HCT116 (cell line): ENCODE data around the gene MRPS2.

Source experiments
- ATF3 ChIP-seq: IDR thresholded peaks from 2 replicates; pipeline ENCODE4 v1.6.1; 2012
- CTCF ChIP-seq, 3 experiments: fragments of 200-600 bp in 1 of 3; sonication (generic) in 1 of 3; IDR thresholded peaks in 2 of 3; conservative IDR thresholded peaks in 1 of 3; 2 replicates each; pipeline ENCODE4 v1.5.1; 2012 to 2017; ENCODE audit warnings: low read depth in 2 of 3, low read length in 2 of 3, antibody characterized with exemption in 1 of 3, borderline replicate concordance in 1 of 3, control low read depth in 1 of 3, mild to moderate bottlenecking in 1 of 3, mixed read lengths in 1 of 3, mixed run types in 1 of 3, moderate library complexity in 1 of 3; ENCODE audit not compliant: insufficient read depth in 1 of 3
- EZH2 ChIP-seq: fragments of 200-600 bp; sonication (generic); IDR thresholded peaks from 2 replicates; pipeline ENCODE4 v1.6.1; 2017; ENCODE audit warnings: antibody characterized with exemption, mixed run types
- POLR2A ChIP-seq: IDR thresholded peaks from 2 replicates; pipeline ENCODE4 v1.7.0; 2011; ENCODE audit warnings: borderline replicate concordance; ENCODE audit not compliant: insufficient read depth, insufficient read length; ENCODE audit errors: extremely low read depth
- REST ChIP-seq: IDR thresholded peaks from 2 replicates; pipeline ENCODE4 v1.6.1; 2012; ENCODE audit warnings: low read depth
- SP1 ChIP-seq: IDR thresholded peaks from 2 replicates; pipeline ENCODE4 v1.6.1; 2012; ENCODE audit warnings: low read depth
- ZBTB33 ChIP-seq: IDR thresholded peaks from 2 replicates; pipeline ENCODE4 v1.6.1; 2011; ENCODE audit warnings: mild to moderate bottlenecking, low read length, moderate library complexity; ENCODE audit not compliant: insufficient replicate concordance; ENCODE audit errors: extremely low read depth
- ZFX ChIP-seq: fragments of 450-650 bp; IDR thresholded peaks from 2 replicates; pipeline ENCODE4 v1.6.1; 2017

- TF ChIP-seq CTCF (IDR thresholded peaks at IDR 0.05 in 2 of 3, conservative IDR thresholded peaks at IDR 0.05 in 1 of 3; ENCODE audit: borderline replicate concordance in 1 of 3, insufficient read depth in 1 of 3, low read depth in 2 of 3, low read length in 2 of 3) (no peak), ZFX (no peak), EZH2 (no peak), SP1 (no peak), POLR2A (no peak), ATF3 (no peak), REST (no peak), ZBTB33 (no peak)
Measured at GRCh38 chr9:135486267-135487065, 14.0 kb upstream of the MRPS2 start.
